B cell (primary cell): ENCODE results near the gene KRTAP20-1. TPM values are rescaled to one million over a fixed set of nuclear protein-coding genes. Genes with fewer than 3 reads are reported as not detected.

Experiments used
- ATAC-seq: fragments of 200-7000 bp; cut with Tn5 transposase; one replicate; pipeline ENCODE4 v1.10.0; 2021; ENCODE audit warnings: low read depth, mild to moderate bottlenecking, moderate number of reproducible peaks, moderate library complexity
- CTCF ChIA-PET: fragments of 350-600 bp; sonication (Branson Sonifier 250); formaldehyde crosslinking; loops from one replicate; lab custom pipeline; 2021; ENCODE audit warnings: antibody characterized with exemption, inconsistent platforms; lab: Charles Lee
- POLR2A ChIA-PET: fragments of 350-600 bp; sonication (Branson Sonifier 250); formaldehyde crosslinking; loops from one replicate; lab custom pipeline; 2021; ENCODE audit warnings: antibody characterized with exemption; lab: Charles Lee
- DNase-seq: peaks from one replicate; pipeline ENCODE4 v3.0.0; 2013
- H2AFZ ChIP-seq: 2 replicates; pipeline ENCODE4 v1.6.1; 2012; ENCODE audit warnings: mild to moderate bottlenecking, low read depth, low read length; ENCODE audit not compliant: insufficient read depth, poor library complexity, severe bottlenecking
- H3K27ac ChIP-seq, 2 donors: 1 replicate in 1 of 2; 2 replicates in 1 of 2; pipeline ENCODE4 v1.5.1; 2012 to 2013; ENCODE audit warnings: low read length in 2 of 2, mild to moderate bottlenecking in 2 of 2, moderate library complexity in 1 of 2
- H3K27me3 ChIP-seq, 4 experiments: fragments of 200-600 bp in 1 of 4; sonication (generic) in 1 of 4; replicated peaks in 1 of 4; 1 replicate in 2 of 4; 2 replicates in 2 of 4; pipeline versions ENCODE4 v1.6.1 to v1.7.0; 2013 to 2016; ENCODE audit warnings: low read length in 3 of 4, mild to moderate bottlenecking in 2 of 4, mixed read lengths in 1 of 4, moderate library complexity in 1 of 4; ENCODE audit not compliant: insufficient read depth in 4 of 4, control insufficient read depth in 3 of 4; ENCODE audit errors: control extremely low read depth in 1 of 4
- H3K36me3 ChIP-seq, 2 experiments: replicated peaks in 1 of 2; 1 replicate in 1 of 2; 2 replicates in 1 of 2; pipeline versions ENCODE4 v1.6.1 to v1.7.1; 2013; ENCODE audit warnings: low read length in 1 of 2; ENCODE audit not compliant: insufficient read depth in 2 of 2, control insufficient read depth in 1 of 2; ENCODE audit errors: control extremely low read depth in 1 of 2, extremely low read depth in 1 of 2
- H3K4me1 ChIP-seq, 2 donors: fragments of 200-600 bp in 1 of 2; sonication (generic) in 1 of 2; 1 replicate in 1 of 2; 2 replicates in 1 of 2; pipeline versions ENCODE4 v1.5.1 to v1.6.1; 2013 to 2017; ENCODE audit warnings: low read length in 2 of 2; ENCODE audit not compliant: control insufficient read depth in 2 of 2, insufficient read depth in 2 of 2
- H3K4me2 ChIP-seq: replicated peaks from 2 replicates; pipeline ENCODE3; 2012; ENCODE audit warnings: mild to moderate bottlenecking, low read depth, low read length; ENCODE audit not compliant: poor library complexity, severe bottlenecking
- H3K4me3 ChIP-seq, 5 experiments: fragments of 200-600 bp in 1 of 5; sonication (generic) in 1 of 5; 1 replicate in 3 of 5; 2 replicates in 2 of 5; pipeline versions ENCODE4 v1.5.1 to v1.7.0; 2011 to 2016; ENCODE audit warnings: low read length in 4 of 5, mild to moderate bottlenecking in 4 of 5, low read depth in 2 of 5, control low read depth in 1 of 5, moderate library complexity in 1 of 5; ENCODE audit not compliant: insufficient read depth in 1 of 5; ENCODE audit errors: control extremely low read depth in 1 of 5, extremely low read depth in 1 of 5
- H3K79me2 ChIP-seq: fragments of 200-600 bp; sonication (generic); one replicate; pipeline ENCODE4 v1.6.0; 2016; ENCODE audit warnings: low read length; ENCODE audit not compliant: control insufficient read depth, insufficient read depth
- H3K9ac ChIP-seq: fragments of 200-600 bp; sonication (generic); 2 replicates; pipeline ENCODE4 v1.6.1; 2017; ENCODE audit warnings: mild to moderate bottlenecking, low read length, moderate library complexity
- H3K9me3 ChIP-seq, 3 donors: one replicate each; pipeline versions ENCODE4 v1.6.1 to v1.7.1; 2013; ENCODE audit warnings: low read length in 2 of 3; ENCODE audit not compliant: control insufficient read depth in 2 of 3, insufficient read depth in 1 of 3; ENCODE audit errors: control extremely low read depth in 1 of 3
- H4K20me1 ChIP-seq: 2 replicates; pipeline ENCODE4 v1.6.0; 2012; ENCODE audit warnings: mild to moderate bottlenecking, low read length; ENCODE audit not compliant: insufficient read depth, control insufficient read depth, poor library complexity, severe bottlenecking
- H3K27ac Mint-ChIP-seq: one replicate; pipeline ENCODE4 v1.8.0; 2021; ENCODE audit warnings: mixed read lengths
- H3K27me3 Mint-ChIP-seq: one replicate; pipeline ENCODE4 v1.8.0; 2021; ENCODE audit warnings: mixed read lengths
- H3K4me1 Mint-ChIP-seq: one replicate; pipeline ENCODE4 v1.8.0; 2021; ENCODE audit warnings: mixed read lengths
- H3K4me3 Mint-ChIP-seq: one replicate; pipeline ENCODE4 v1.8.0; 2021; ENCODE audit warnings: mixed read lengths
- H3K9me3 Mint-ChIP-seq: one replicate; pipeline ENCODE4 v1.8.0; 2022; ENCODE audit warnings: mixed read lengths; ENCODE audit not compliant: insufficient read depth
- CTCF ChIP-seq: fragments of 200-600 bp; IDR thresholded peaks from one replicate; pipeline ENCODE4 v1.8.0; 2022; ENCODE audit warnings: antibody characterized with exemption, mild to moderate bottlenecking
- EZH2 ChIP-seq: IDR thresholded peaks from 2 replicates; pipeline ENCODE4 v1.6.1; 2012; ENCODE audit warnings: borderline replicate concordance, low read depth, mild to moderate bottlenecking, moderate library complexity, low read length; ENCODE audit not compliant: insufficient read depth, poor library complexity, severe bottlenecking
- WGBS: methylation state at CpG from one replicate; pipeline ENCODE4 v1.1.5; 2013; ENCODE audit warnings: missing lambda C conversion rate; ENCODE audit not compliant: insufficient coverage; 5-methylcytosine and 5-hydroxymethylcytosine counted together
- intact Hi-C: fragments of 100-400 bp; cut with micrococcal nuclease; formaldehyde crosslinking; loops from one replicate; pipeline ENCODE4 v1.10.0; 2022
- polyA plus RNA-seq: library from polyadenylated mRNA; depleted of rRNA; stranded (reverse); fragments of >200 nt; gene quantifications from 2 replicates; pipeline ENCODE4 v1.2.3, GENCODE V29; 2012
- total RNA-seq, 2 donors: library from RNA; stranded (reverse); fragments of 120-200 nt in 1 of 2; gene quantifications; 1 replicate in 1 of 2; 2 replicates in 1 of 2; pipeline versions ENCODE4 v1.2.3 to v1.2.4, GENCODE V29; 2013 to 2022

The KRTAP20-1 gene
- total and polyA plus RNA-seq, 2 donors (not counting 1 experiment from before 2014, with no cell fraction given): not detected

DNA sequence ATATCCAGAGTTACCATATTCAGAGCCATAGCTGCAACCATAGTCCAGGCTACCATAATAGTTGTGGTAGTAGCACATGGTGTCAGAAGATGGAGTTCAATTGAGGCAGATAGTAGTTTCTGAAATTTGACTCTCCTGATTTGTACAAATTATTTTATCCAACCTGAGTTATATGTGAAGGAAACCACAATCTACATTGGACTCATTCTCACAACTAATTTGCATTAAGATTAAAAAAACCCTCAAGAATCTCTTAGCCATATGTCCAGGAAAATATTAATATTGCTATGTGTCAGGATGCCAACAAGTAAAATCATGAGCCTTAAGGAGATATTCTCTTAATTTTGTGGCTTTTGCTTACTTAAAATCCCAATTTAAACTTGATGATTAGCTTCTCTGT lies 25.9 kb upstream of the KRTAP20-1 start, which contains the start of gene KRTAP22-2:
KRTAP22-2 (minus strand) TSS at position 101 of the 400 bp plus-strand sequence.
- H3K27ac Mint-ChIP-seq: no peak within 1 kb of the TSS
- intact Hi-C loops: no loop called here
- Histone ChIP-seq H3K79me2 (no peaks in the 10 kb centered on the region), H3K4me1 (no peaks in the 10 kb centered on the region), H2AFZ (no peak within 1 kb of the TSS), H3K27me3 (no peaks in the 10 kb centered on the region), H3K9ac (no peak within 1 kb of the TSS), H3K27ac (no peak within 1 kb of the TSS), H3K4me3 (no peak within 1 kb of the TSS), H3K4me2 (no peak within 1 kb of the TSS), H3K9me3 (peaks cover 0 to 4% (median 3%) of the 10 kb centered on the region in 3 donors), H4K20me1 (no peaks in the 10 kb centered on the region), H3K36me3 (no peaks in the 10 kb centered on the region)
- ChIA-PET POLR2A (no interaction called here), CTCF (no interaction called here)
- no peaks in the 10 kb centered on the region for H3K4me1 Mint-ChIP-seq
- no peak for DNase-seq
- no peaks in the 10 kb centered on the region for H3K27me3 Mint-ChIP-seq
- H3K9me3 Mint-ChIP-seq: peaks cover 3% of the 10 kb centered on the region
- TF ChIP-seq EZH2: no peak
- H3K4me3 Mint-ChIP-seq: no peak within 1 kb of the TSS
- no peak for ATAC-seq

DNA sequence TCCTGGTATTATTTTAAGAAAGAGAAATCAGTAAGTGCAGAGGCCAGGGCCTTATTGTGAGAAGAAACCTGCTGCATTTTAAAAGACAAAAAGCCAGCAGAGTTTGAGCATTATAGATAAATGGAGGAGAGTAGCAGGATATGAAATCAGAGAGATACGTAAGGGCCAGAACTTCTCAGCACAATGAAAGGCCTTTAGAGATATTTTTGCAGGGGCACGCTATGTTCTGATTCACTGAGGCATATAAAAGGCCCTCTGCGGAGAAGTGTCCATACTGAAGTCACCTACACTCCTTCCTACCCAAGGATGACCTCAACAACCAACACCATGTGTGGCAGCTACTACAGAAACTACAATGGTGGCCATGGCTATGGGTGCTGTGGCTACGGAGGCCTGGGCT lies 24.1 kb upstream of the KRTAP20-1 start, which contains the start of gene KRTAP6-3:
KRTAP6-3 (plus strand) TSS at position 301 of the 400 bp plus-strand sequence; CDS start at position 307, 6 bp downstream.
- POLR2A ChIA-PET: no interaction called here
- intact Hi-C loops: no loop called here
- ATAC-seq (no peak), DNase-seq (no peak)
- TF ChIP-seq CTCF (no peak), EZH2 (no peak)
- no peak within 1 kb of the TSS for H3K4me3 Mint-ChIP-seq
- Histone ChIP-seq H3K9ac (no peak within 1 kb of the TSS), H3K79me2 (no peaks in the 10 kb centered on the region), H3K36me3 (no peaks in the 10 kb centered on the region), H3K4me2 (no peak within 1 kb of the TSS), H3K27me3 (no peaks in the 10 kb centered on the region), H4K20me1 (no peaks in the 10 kb centered on the region), H3K4me1 (no peaks in the 10 kb centered on the region), H3K9me3 (peaks cover 0 to 4% (median 3%) of the 10 kb centered on the region in 3 donors), H2AFZ (no peak within 1 kb of the TSS), H3K27ac (no peak within 1 kb of the TSS), H3K4me3 (no peak within 1 kb of the TSS)
- CTCF ChIA-PET: no interaction called here
- no peaks in the 10 kb centered on the region for H3K4me1 Mint-ChIP-seq
- 94% methylated on average over 2 of the region's 4 CpGs for WGBS
- H3K9me3 Mint-ChIP-seq: peaks cover 5% of the 10 kb centered on the region
- no peaks in the 10 kb centered on the region for H3K27me3 Mint-ChIP-seq
- H3K27ac Mint-ChIP-seq: no peak within 1 kb of the TSS
